ENCODE data around the gene SH3PXD2A. TPM values are rescaled to one million over a fixed set of nuclear protein-coding genes. Genes with fewer than 3 reads are reported as not detected.
A peak's percentile ranks its signal among the peaks of the same experiment; 100 is the strongest.

The SH3PXD2A gene
- total and polyA plus RNA-seq, 2 donors (not counting 1 experiment from before 2014, with no cell fraction given), result 3.2 to 33.5 TPM

DNA sequence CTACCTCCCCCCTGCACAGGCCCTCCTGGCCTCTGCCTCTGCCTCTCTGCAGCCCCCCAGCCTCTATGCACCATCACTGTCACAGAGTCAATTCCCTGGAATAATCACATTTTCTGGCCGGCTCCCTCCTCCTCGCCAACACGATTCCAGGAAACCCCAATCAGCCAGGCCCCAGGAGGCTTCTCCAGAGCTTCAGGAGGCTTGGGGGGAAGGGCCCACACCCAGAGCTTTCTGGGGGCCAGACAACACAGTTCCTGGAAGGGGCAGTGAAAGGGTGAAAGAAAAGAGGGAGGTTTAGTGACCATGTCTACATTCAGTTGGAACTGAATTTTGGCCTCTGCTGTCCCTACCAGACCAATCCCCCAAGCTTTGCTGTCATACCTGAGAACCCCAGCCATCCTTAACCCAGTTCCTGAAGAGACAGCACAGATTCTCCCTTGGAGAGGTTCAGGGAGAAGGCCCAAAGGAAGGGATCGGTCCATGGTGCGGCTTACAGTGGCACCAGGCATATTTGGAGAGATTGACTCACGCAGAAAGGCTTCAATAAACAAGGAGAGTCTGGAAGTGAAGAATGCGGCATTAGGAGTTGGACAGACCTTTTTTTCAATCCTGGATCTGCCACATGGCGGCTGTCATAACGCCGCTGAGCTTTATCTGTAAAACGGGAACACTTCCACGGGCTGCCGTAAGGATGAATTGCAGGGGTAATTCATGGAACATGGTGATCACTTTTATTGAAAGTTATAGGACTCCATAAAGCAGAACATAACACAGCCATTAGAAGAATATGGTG is 272.8 kb downstream of the SH3PXD2A start:
- Histone ChIP-seq H3K9ac (ENCODE audit: low read length) (no peak overlapping the region), H3K9me3 (ENCODE audit: control extremely low read depth in 1 of 3, control insufficient read depth in 2 of 3, insufficient read depth in 1 of 3, low read length in 2 of 3) (peaks cover 0 to 8% (median 0%) of the 10 kb centered on the region in 3 donors), H2AFZ (ENCODE audit: insufficient read depth, low read depth, low read length, poor library complexity, severe bottlenecking) (no peak overlapping the region), H3K27me3 (replicated peaks in 1 of 4; ENCODE audit: control extremely low read depth in 1 of 4, control insufficient read depth in 3 of 4, insufficient read depth in 4 of 4, low read length in 3 of 4) (no peaks in the 10 kb centered on the region), H3K4me1 (ENCODE audit: control insufficient read depth in 2 of 2, insufficient read depth in 2 of 2, low read length in 2 of 2) (peaks cover 3% of the 10 kb centered on the region in 2 donors), H3K36me3 (replicated peaks in 1 of 2; ENCODE audit: control extremely low read depth in 1 of 2, control insufficient read depth in 1 of 2, extremely low read depth in 1 of 2, insufficient read depth in 2 of 2, low read length in 1 of 2) (no peaks in the 10 kb centered on the region), H3K27ac (ENCODE audit: low read length in 2 of 2) (no peak overlapping the region), H3K4me2 (replicated peaks; ENCODE audit: low read depth, low read length, poor library complexity, severe bottlenecking) (no peak overlapping the region), H3K4me3 (ENCODE audit: control extremely low read depth in 1 of 5, extremely low read depth in 1 of 5, insufficient read depth in 1 of 5, low read depth in 2 of 5, low read length in 4 of 5) (no peak overlapping the region), H4K20me1 (ENCODE audit: control insufficient read depth, insufficient read depth, low read length, poor library complexity, severe bottlenecking) (no peaks in the 10 kb centered on the region), H3K79me2 (ENCODE audit: control insufficient read depth, insufficient read depth, low read length) (no peaks in the 10 kb centered on the region)
- intact Hi-C loops (cut with micrococcal nuclease), result no loop called here
- Mint-ChIP-seq H3K27me3 (no peaks in the 10 kb centered on the region), H3K4me3 (peak overlapping the region; percentile 44), H3K27ac (no peak overlapping the region), H3K4me1 (peaks cover 7% of the 10 kb centered on the region), H3K9me3 (ENCODE audit: insufficient read depth) (no peaks in the 10 kb centered on the region)
- ATAC-seq (ENCODE audit: low read depth), result no peak
- ChIA-PET POLR2A (no interaction called here), CTCF (interaction anchor here (1.0 to 1.4 kb wide), 2 partner anchors 75 to 104 kb away, joined by 4 read pairs; no protein-coding TSS in a partner anchor)
- WGBS (ENCODE audit: insufficient coverage), result 100% methylated on average over 4 of the region's 13 CpGs
- no peak for DNase-seq
- TF ChIP-seq, protein P1, sequence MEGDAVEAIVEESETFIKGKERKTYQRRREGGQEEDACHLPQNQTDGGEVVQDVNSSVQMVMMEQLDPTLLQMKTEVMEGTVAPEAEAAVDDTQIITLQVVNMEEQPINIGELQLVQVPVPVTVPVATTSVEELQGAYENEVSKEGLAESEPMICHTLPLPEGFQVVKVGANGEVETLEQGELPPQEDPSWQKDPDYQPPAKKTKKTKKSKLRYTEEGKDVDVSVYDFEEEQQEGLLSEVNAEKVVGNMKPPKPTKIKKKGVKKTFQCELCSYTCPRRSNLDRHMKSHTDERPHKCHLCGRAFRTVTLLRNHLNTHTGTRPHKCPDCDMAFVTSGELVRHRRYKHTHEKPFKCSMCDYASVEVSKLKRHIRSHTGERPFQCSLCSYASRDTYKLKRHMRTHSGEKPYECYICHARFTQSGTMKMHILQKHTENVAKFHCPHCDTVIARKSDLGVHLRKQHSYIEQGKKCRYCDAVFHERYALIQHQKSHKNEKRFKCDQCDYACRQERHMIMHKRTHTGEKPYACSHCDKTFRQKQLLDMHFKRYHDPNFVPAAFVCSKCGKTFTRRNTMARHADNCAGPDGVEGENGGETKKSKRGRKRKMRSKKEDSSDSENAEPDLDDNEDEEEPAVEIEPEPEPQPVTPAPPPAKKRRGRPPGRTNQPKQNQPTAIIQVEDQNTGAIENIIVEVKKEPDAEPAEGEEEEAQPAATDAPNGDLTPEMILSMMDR (IDR thresholded peaks at IDR 0.05), result no peak
- TF ChIP-seq EZH2 (IDR thresholded peaks at IDR 0.05; ENCODE audit: borderline replicate concordance, insufficient read depth, low read depth, low read length, poor library complexity, severe bottlenecking), result no peak

DNA sequence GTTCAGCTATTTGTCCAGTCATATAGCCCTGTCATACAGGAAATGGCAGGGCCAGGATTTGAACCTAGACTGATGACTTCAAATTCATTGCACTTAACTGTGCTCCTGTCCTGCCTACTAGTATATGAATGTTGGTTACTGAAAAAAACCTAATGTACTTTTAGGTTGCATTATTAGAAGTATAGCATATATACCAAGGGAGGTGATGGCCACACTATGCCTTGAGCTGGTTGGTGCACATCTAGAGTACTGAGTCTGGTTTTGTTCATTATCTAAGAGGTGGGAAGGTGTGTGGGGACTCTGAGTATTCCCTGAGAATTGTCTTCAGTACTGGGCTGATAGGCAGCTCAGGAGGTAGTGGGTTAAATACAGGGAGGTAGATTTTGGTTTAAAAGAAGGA is 273.9 kb downstream of the SH3PXD2A start:
- Histone ChIP-seq H3K79me2 (ENCODE audit: control insufficient read depth, insufficient read depth, low read length) (no peaks in the 10 kb centered on the region), H3K4me2 (replicated peaks; ENCODE audit: low read depth, low read length, poor library complexity, severe bottlenecking) (no peak overlapping the region), H3K4me1 (ENCODE audit: control insufficient read depth in 2 of 2, insufficient read depth in 2 of 2, low read length in 2 of 2) (peaks cover 3% of the 10 kb centered on the region in 2 donors), H3K27me3 (replicated peaks in 1 of 4; ENCODE audit: control extremely low read depth in 1 of 4, control insufficient read depth in 3 of 4, insufficient read depth in 4 of 4, low read length in 3 of 4) (no peaks in the 10 kb centered on the region), H3K36me3 (replicated peaks in 1 of 2; ENCODE audit: control extremely low read depth in 1 of 2, control insufficient read depth in 1 of 2, extremely low read depth in 1 of 2, insufficient read depth in 2 of 2, low read length in 1 of 2) (no peaks in the 10 kb centered on the region), H3K9me3 (ENCODE audit: control extremely low read depth in 1 of 3, control insufficient read depth in 2 of 3, insufficient read depth in 1 of 3, low read length in 2 of 3) (peaks cover 0 to 8% (median 0%) of the 10 kb centered on the region in 3 donors), H3K27ac (ENCODE audit: low read length in 2 of 2) (no peak overlapping the region), H3K4me3 (ENCODE audit: control extremely low read depth in 1 of 5, extremely low read depth in 1 of 5, insufficient read depth in 1 of 5, low read depth in 2 of 5, low read length in 4 of 5) (no peak overlapping the region), H2AFZ (ENCODE audit: insufficient read depth, low read depth, low read length, poor library complexity, severe bottlenecking) (no peak overlapping the region), H3K9ac (ENCODE audit: low read length) (no peak overlapping the region), H4K20me1 (ENCODE audit: control insufficient read depth, insufficient read depth, low read length, poor library complexity, severe bottlenecking) (no peaks in the 10 kb centered on the region)
- DNase-seq (no peak), ATAC-seq (ENCODE audit: low read depth) (no peak)
- TF ChIP-seq, protein P1 (IDR thresholded peaks at IDR 0.05), result no peak
- no peak for TF ChIP-seq EZH2 (IDR thresholded peaks at IDR 0.05; ENCODE audit: borderline replicate concordance, insufficient read depth, low read depth, low read length, poor library complexity, severe bottlenecking)
- ChIA-PET CTCF (interaction anchor here (0.9 to 1.8 kb wide), 3 partner anchors 8 to 105 kb away, joined by 3 to 5 read pairs (median 4); no protein-coding TSS in a partner anchor), POLR2A (no interaction called here)
- no peak overlapping the region for H3K27ac Mint-ChIP-seq
- H3K4me3 Mint-ChIP-seq, result no peak overlapping the region
- intact Hi-C loops (cut with micrococcal nuclease), result no loop called here
- H3K27me3 Mint-ChIP-seq, result no peaks in the 10 kb centered on the region
- peaks cover 7% of the 10 kb centered on the region for H3K4me1 Mint-ChIP-seq
- H3K9me3 Mint-ChIP-seq (ENCODE audit: insufficient read depth), result no peaks in the 10 kb centered on the region
